NB4 (cell line): ENCODE results near the gene LAMA5.

Source experiments
- DNase-seq: peaks from one replicate; pipeline ENCODE4 v3.0.0; 2010; ENCODE audit warnings: low read depth
- H3K4me3 ChIP-seq: one replicate; pipeline ENCODE4 v1.5.1; 2011; ENCODE audit warnings: mild to moderate bottlenecking, low read depth, low read length, moderate library complexity
- CTCF ChIP-seq: IDR thresholded peaks from one replicate; pipeline ENCODE4 v1.5.1; 2012; ENCODE audit warnings: low read depth, low read length
- MAX ChIP-seq: IDR thresholded peaks from 2 replicates; pipeline ENCODE4 v1.6.1; 2011; ENCODE audit warnings: low read depth, low read length
- MYC ChIP-seq: IDR thresholded peaks from 2 replicates; pipeline ENCODE4 v1.6.1; 2011; ENCODE audit warnings: low read depth, low read length
- POLR2A ChIP-seq: IDR thresholded peaks from 2 replicates; pipeline ENCODE4 v1.6.1; 2011; ENCODE audit warnings: mild to moderate bottlenecking; ENCODE audit not compliant: insufficient read length; ENCODE audit errors: extremely low read depth

Gene LAMA5

GRCh38 chr20:62361799-62362589 is 5.1 kb downstream of the LAMA5 start:
- DNase-seq: no peak
- no peak overlapping the region for H3K4me3 ChIP-seq
- TF ChIP-seq MYC (no peak), POLR2A (no peak), MAX (no peak), CTCF (no peak)

- no peak for DNase-seq
- no peak for TF ChIP-seq POLR2A
- TF ChIP-seq MYC: no peak
- no peak for TF ChIP-seq MAX
- no peak for TF ChIP-seq CTCF
- no peak overlapping the region for H3K4me3 ChIP-seq
Measured at GRCh38 chr20:62360854-62361798, 6.0 kb downstream of the LAMA5 start.

- no peak for TF ChIP-seq MAX
- no peak for TF ChIP-seq POLR2A
- TF ChIP-seq CTCF: no peak
- TF ChIP-seq MYC: no peak
Measured at GRCh38 chr20:62359491-62360121, 7.5 kb downstream of the LAMA5 start.

GRCh38 chr20:62359043-62359490 is 8.0 kb downstream of the LAMA5 start:
- H3K4me3 ChIP-seq: no peak overlapping the region
- DNase-seq: no peak
- no peak for TF ChIP-seq MYC
- no peak for TF ChIP-seq CTCF
- TF ChIP-seq POLR2A: no peak
- no peak for TF ChIP-seq MAX

More at GRCh38 chr20:62359491-62360121, 7.5 kb downstream of the LAMA5 start:
- no peak for DNase-seq
- H3K4me3 ChIP-seq: no peak overlapping the region

GRCh38 chr20:62358171-62359042 is 8.7 kb downstream of the LAMA5 start:
- DNase-seq: no peak
- no peak overlapping the region for H3K4me3 ChIP-seq
- TF ChIP-seq CTCF: no peak
- TF ChIP-seq MAX: no peak
- no peak for TF ChIP-seq MYC
- TF ChIP-seq POLR2A: no peak
